Breast epithelium (tissue), 3 donors: ENCODE measurements around the gene CCDC88B.

ENCODE experiments used
- POLR2AphosphoS5 ChIP-seq, 3 donors: sonication (generic); formaldehyde crosslinking; IDR thresholded peaks; one replicate each; pipeline ENCODE4 v1.6.1; 2017; ENCODE audit warnings: antibody characterized with exemption in 3 of 3
- TF ChIP-seq, protein P1 (sequence below), 3 donors: fragments of 450-650 bp; IDR thresholded peaks; one replicate each; pipeline ENCODE4 v1.5.1; 2016 to 2017; ENCODE audit warnings: antibody characterized with exemption in 3 of 3, mild to moderate bottlenecking in 3 of 3, moderate library complexity in 3 of 3

DNA sequence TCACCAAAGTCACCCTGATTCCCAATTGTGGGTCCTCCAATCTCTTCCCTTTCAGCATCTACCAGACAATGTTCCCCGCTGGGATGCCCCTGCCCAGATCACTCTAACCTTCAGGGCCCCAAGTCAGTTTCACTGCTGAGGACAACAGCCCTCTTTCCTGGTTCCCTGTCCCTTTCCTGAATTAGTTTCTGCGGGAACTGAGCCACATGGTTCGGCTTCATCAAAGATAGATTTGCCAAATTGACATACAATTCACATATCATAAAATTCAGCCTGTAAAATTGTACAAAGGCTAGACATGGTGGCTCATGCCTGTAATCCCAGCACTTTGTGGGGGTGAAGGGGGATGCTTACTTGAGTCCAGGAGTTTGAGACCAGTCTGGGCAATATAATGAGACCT, 12.0 kb upstream of the CCDC88B start:
- TF ChIP-seq, protein P1, sequence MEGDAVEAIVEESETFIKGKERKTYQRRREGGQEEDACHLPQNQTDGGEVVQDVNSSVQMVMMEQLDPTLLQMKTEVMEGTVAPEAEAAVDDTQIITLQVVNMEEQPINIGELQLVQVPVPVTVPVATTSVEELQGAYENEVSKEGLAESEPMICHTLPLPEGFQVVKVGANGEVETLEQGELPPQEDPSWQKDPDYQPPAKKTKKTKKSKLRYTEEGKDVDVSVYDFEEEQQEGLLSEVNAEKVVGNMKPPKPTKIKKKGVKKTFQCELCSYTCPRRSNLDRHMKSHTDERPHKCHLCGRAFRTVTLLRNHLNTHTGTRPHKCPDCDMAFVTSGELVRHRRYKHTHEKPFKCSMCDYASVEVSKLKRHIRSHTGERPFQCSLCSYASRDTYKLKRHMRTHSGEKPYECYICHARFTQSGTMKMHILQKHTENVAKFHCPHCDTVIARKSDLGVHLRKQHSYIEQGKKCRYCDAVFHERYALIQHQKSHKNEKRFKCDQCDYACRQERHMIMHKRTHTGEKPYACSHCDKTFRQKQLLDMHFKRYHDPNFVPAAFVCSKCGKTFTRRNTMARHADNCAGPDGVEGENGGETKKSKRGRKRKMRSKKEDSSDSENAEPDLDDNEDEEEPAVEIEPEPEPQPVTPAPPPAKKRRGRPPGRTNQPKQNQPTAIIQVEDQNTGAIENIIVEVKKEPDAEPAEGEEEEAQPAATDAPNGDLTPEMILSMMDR (IDR thresholded peaks at IDR 0.05), result no peak
- TF ChIP-seq POLR2AphosphoS5 (IDR thresholded peaks at IDR 0.05), result no peak
